ENCODE results near the gene MTREX. TPM values are rescaled to one million over a fixed set of nuclear protein-coding genes. Genes with fewer than 3 reads are reported as not detected.

MTREX gene
- total RNA-seq, 1 donor from 2014 or later: 101 TPM

GRCh38 chr5:55418994-55419968 lies 111.5 kb downstream of the MTREX start:
- intact Hi-C loops (cut with micrococcal nuclease): no loop called here

DNA sequence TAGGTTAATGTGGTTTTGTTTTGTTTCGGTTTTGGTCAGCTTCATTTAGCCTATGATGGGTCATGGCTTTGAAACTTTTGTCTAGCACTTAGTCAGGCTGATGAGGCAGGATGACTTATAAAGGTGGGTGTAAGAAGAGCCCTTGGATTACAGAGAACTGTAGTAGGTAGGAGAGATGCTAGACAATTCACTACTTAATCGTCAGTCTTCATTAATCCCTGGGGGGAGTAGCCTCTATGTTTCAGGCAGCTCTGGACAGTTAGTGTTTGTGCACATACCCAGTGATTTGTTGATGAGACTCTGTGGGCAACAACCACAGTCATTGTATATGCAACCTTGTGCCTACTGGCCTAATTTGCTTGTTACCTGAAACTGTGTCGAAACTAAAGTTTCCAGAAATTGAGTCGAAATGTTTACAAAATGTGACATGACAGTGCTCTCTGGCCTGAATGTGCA lies 113.3 kb downstream of the MTREX start:
- intact Hi-C loops (cut with micrococcal nuclease): no loop called here

GRCh38 chr5:55426455-55426854 lies 118.7 kb downstream of the MTREX start:
- intact Hi-C loops (cut with micrococcal nuclease): no loop called here

DNA sequence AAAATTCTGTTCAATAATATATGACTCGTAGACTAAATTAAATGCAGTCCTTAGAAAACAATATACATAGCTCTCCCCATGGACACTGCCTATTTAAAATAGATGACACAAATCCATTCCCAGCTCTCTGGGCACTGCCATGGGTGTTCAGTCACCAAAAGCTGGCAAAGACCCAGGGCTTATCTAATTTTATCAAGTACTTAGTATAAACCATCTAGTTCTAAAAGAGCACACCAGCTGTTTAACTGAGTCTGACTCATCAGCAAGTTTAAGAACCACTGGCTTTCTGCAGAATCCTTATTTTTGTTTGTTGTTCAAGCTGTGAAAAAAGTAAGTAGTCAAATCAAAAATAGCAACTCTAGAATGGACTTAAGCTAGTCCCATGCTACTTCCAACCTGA lies 119.4 kb downstream of the MTREX start:
- intact Hi-C loops (cut with micrococcal nuclease): no loop called here

- intact Hi-C loops (cut with micrococcal nuclease): no loop called here
Measured at GRCh38 chr5:55429221-55429612, 121.4 kb downstream of the MTREX start.

- intact Hi-C loops (cut with micrococcal nuclease): no loop called here
Measured at GRCh38 chr5:55429613-55430253, 121.9 kb downstream of the MTREX start.

DNA sequence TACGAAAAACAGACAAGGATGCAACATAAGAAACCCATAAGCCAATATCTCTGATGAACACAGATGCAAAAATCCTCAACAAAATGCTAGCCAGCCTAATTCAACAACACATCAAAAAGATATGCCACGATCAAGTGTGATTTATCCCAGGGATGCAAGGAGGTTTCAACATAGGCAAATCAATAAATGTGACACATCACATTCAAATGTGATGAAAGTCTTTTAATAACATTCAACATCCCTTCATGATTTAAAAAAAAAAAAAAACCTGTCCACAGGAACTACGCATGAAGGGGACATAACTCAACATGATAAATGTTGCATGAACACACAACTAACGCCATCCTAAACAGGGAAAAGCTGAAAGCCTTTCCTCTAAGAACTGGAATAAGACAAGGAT lies 124.8 kb downstream of the MTREX start:
- intact Hi-C loops (cut with micrococcal nuclease): no loop called here

DNA sequence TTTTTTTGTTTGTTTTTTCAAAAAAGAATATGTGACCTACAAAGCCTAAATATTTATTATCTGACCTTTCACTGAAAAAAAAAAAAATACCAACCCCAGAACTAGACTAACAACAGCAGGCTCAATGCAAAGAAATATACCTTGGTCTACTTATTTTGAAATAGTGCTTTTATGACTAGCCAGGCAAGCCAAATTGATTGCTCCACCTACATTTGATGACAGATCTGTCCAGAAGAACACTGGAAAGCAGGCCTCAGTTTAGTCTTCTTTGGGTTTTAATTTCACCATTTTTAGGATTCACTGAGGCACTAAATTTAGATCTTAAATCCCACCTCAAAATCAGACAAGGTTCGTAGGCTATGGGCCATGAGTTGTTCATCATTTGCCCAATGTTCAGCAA lies 129.7 kb downstream of the MTREX start:
- intact Hi-C loops (cut with micrococcal nuclease): no loop called here

- intact Hi-C loops (cut with micrococcal nuclease): no loop called here
Measured at GRCh38 chr5:55437859-55438206, 130.0 kb downstream of the MTREX start.

DNA sequence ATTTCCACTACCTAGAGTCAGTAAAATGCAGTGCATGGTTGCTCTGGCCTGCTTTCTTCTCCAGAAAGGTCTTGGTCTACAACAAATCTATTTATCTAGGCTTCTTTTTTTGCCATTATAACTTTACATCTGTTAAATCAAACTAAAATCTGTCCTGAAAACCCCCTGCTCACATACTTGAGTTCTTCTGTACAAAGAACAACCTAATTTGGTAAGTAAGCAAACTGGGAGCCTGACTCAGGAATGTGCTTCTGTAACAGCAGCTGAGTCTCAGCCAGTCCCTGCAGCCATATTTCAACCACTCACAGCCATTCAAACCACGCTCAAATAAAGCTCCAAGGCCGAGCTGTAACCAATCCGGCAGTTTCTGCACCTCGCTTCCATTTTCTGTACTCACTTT lies 131.2 kb downstream of the MTREX start:
- intact Hi-C loops (cut with micrococcal nuclease): no loop called here

GRCh38 chr5:55440188-55440646 lies 132.4 kb downstream of the MTREX start:
- intact Hi-C loops (cut with micrococcal nuclease): no loop called here

DNA sequence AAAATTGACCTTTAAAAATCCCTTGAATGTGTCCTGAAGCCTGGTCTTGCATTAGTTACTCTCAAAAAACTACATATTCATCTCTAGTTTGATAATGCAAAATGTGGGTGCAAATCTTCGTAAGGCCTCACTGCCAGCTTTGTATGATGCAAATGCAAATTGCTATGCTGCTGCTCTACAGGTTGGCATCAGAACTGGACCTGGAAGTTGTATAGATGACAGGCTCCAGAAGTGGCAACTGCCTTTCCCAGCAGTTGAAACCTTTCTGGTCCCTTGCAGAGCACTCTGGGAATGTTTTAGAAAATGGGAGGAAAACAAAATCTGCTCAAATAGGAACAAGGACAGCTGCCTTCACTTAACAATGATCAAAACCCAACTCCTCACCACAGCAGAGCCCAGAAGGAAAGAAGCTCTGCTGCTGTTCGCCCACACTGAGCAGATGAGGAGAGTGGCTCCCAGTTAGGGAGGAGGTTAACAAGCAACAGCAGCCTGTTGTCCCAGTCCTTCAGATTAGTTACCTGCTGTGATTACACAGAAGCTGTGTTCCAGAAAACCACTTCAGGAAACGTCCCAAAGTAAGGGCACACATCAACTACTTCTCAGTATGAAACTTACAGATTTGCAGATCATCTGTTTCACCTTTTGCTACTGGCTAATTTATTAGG lies 133.4 kb downstream of the MTREX start:
- intact Hi-C loops (cut with micrococcal nuclease): no loop called here

DNA sequence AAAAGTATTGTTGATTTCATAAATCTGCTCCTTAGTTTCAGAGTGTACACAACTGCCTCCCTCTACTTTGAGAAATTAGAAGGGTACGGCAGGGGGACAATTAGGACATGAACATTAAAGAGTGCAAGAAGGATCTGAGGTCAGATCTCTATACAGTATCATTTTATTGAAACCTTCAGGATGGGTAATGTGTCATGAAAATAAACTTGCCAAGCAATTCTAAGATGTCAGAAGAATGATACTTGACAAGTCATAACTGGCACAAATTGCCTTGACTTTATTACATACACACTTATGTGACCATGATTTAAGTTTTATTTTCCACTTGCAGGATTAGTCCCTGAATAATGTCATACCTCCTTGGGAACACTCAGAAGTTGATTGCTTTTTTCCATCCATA lies 134.2 kb downstream of the MTREX start:
- intact Hi-C loops (cut with micrococcal nuclease): no loop called here

- intact Hi-C loops (cut with micrococcal nuclease): no loop called here
Measured at GRCh38 chr5:55445791-55446190, 138.0 kb downstream of the MTREX start.

DNA sequence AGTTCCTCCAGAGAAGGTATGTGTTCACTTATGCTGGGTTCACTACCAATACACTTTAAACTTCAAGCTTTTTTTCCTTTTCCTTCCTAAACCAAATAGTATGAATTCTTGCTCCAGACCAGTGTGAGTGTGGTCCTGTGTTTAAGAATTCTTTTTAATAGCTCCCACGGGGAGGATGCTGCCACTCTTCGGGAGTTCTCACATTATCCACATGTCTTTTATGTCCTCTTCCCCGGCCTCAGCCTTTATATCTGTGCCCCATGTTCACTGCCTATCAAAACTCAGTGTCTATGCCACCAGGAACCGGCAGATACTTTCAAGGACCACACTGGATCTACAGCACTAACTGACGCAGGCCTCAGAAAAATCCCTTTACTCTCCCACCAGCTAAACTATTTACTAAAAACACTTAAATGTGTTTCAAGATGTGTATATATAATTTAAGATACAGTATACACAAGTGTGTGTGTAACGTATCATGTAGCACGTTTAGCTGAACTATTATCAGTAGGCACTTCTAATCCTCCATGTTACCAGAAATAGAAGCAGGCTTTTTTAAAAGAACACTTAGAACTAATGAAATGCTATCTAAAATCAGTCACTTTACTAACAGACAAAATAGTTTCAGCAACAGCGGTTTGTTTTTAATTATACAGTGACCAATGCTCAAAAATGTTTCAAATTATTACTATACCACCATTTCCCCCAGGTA lies 139.0 kb downstream of the MTREX start:
- intact Hi-C loops (cut with micrococcal nuclease): no loop called here

- intact Hi-C loops (cut with micrococcal nuclease): no loop called here
Measured at GRCh38 chr5:55450050-55450765, 142.4 kb downstream of the MTREX start.

GRCh38 chr5:55451976-55452375 lies 144.2 kb downstream of the MTREX start:
- intact Hi-C loops (cut with micrococcal nuclease): no loop called here

DNA sequence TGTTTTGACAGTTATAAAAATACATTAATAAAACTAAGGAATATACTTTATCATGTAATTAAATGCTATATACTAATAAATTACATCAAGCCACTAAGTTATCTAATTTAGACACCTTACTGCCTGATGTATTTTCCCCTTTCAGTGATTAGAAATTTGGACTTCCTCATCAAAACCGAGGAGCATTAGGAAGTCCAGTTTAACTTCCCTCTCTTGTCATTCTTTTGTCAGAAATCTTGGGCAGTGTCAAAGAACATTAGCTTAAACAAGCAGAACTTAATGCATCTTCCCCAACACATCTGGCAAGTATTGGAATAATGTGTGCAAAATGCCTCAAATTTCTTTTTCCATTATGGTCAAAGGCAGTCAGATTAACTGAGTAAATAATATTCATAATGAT lies 145.4 kb downstream of the MTREX start:
- intact Hi-C loops (cut with micrococcal nuclease): no loop called here

DNA sequence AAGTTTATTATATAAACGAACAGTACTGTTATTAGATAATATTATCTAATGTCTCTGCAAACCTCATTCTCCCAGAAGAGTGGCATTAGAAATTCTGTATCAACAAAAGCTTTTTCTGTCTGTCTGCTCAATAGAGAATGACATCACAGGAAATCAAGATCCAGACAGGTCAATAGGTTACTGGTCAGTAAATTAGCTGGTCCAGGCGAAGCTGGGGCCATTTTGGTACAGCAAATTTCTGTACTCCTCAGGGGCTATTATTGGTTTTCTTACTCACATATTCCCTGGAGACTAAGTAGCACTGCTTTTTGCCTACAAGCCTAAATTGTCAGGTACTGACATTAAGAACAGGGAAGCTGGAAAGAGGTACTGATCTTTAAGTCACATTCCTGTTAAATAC lies 146.5 kb downstream of the MTREX start:
- intact Hi-C loops (cut with micrococcal nuclease): no loop called here

GRCh38 chr5:55456216-55456895 lies 148.6 kb downstream of the MTREX start:
- intact Hi-C loops (cut with micrococcal nuclease): no loop called here
